Embryonic facial prominence (tissue), 1 donor: ENCODE data around the gene WDR37.
"Not testable (repeated sequence)": the region's sequence is repeated elsewhere in the genome, so short reads cannot be mapped to it uniquely, and the experiment has no call there.

Experiments used
- DNase-seq: peaks from one replicate; pipeline ENCODE4 v3.0.0-alpha.2; 2016; ENCODE audit errors: extremely low spot score

Gene WDR37

DNA sequence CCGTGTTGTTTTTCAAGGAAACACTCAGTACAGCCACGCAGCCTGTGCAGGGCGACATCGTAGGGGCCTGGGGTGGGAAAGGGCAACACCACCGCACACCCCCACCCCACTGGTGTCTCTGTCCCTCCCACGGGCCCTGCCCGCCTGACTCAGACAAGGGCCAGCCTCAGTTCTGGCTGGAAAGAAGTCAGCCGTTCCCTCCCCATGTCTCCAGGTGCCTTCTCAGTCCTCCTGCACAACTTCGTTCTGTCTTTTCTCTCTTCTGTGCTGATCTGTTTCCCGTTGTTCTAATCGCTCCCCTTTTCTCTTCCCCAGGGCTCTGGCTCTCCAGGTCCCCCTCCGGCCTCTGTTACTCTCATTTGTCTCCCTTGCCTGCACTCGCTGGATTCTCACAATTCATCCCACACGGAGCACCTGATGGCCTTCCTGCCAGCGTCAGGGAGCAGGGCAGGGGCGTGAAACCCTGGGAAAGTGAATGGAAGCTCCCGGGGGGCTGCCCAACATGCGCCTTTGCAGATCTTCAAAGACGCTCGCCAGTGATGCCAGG lies 97.7 kb downstream of the WDR37 start:
- DNase-seq, result no peak

DNA sequence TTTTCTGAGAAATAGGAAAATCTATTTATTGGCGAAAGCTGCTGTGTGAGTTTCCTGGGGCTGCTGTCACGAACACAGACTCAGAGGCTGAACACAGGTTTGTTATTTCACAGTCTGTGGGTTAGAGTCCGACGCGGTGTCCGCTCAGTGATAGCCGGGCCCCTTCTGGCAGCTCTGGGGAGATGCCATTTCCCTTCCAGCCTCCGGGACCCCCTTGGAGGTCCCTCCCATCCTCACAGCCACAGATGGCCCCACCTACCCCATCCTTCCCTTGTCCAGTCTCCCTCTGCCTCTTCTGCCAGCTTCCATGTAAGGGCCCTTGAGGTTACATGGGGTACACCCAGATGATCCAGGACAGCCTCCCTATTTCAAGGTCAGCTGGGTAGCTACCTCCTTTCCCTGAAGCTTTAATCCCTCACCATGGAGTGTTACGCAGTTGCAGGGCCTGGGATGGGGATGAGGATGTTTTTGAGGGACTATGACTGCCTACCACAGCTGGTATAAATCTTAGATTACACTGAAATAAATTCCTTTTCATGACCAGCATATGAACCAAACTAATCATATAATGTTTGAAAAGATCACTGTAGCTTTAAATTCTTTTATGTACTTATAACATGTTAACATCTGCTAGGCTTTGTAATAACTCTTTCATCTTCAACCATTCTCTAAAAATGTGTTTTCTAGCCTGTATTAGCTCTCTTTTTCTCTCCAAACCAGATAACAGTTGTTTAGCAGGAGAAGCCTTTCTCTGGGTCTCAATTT lies 98.5 kb downstream of the WDR37 start:
- DNase-seq, result no peak

DNA sequence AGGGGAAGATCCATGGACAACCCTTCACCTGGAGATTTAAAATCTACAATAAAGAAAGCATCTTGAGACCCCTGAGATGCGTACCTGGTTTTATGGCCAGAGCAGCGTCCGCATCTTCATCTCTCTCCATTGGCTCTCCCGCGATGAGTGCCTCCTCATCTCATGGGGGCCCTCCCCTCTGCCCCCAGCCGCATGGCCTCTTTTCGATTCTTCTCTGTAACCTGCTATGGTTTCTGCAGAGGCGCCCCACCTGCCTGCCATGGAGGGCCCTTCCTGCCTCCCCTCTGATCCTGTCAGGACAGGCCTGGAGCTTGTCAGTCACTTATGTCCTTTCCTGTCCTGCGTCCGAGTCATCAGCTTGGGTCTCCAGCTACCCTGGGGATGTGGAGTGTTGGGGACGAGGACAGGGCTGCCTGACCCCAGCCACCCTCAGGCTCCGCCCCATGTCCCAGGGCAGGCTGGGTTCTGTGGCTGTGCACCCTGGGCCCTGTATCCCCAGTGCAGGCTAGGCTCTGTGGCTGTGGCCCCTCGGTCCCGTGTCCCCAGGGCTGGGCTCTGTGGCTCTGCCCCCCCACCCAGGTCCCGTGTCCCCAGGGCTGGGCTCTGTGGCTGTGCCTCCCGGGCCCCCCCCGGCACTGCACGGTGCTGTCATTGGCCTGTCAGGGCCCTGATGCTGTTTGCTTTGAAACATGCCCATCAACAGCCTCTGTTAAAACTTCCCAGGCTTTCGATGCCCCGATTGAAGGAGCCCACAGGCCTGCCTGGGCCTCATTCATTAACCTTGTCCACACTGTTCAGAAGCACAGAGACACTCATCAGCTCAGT lies 99.8 kb downstream of the WDR37 start:
- no peak for DNase-seq

DNA sequence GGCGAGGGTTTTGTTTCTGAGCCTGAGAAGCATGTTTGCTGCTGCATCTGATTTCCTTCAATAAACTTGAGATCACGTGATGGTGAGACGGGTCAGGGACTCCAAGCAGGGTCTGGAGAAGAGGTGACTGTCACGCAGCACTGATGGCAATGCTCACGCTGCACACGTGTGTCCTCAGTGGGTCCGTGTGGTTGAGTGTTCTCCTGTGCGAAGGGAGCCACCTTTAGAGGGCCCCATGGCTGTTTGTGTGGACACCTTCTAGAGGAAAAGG lies 100.4 kb downstream of the WDR37 start:
- DNase-seq, result no peak

DNA sequence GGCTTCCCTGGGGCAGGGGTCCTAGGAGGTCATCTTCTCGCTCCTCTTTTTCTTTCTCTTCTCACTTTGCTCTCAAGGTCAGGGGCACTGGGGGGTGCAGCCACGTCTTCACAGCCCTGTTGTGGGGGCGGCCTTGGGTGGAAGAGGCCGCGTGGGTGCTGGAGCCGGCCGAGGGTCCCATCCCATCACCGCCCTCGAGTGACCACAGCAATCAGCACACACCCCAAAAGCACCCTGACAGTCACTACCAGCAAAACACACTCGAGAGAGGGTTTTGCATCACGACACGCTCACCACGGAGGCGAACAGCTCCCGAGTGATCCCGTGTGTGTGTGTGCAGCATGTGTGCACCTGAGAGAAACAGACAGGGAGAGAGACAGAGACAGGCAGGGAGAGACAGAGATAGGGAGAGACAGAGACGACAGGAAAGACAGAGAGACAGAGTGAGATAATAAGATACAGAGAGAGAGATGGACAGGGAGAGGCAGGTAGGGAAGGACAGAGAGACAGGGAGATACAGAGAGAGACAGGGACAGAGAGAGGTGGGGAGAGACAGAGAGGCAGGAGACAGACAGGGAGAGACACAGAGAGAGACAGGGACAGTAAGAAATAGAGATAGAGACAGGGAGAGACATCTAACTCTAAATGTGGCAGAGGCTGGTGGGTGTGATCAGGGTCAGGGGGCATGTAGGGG lies 100.9 kb downstream of the WDR37 start:
- DNase-seq, result no peak

DNA sequence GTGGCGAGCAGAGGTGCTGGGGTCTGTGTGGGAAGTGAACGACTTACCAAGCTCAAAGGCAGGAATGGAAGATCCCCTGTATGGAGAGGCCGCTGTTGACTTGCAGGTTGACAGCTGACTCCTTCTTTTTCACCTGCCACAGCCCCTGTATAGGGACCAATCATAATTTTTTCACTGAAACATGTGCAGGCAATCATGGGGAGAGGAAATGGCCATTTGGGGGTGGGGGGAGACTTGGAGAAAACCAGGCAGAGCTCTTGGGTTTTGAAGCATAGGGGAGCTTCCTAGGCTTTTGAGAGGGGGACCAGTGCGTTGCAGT lies 101.4 kb downstream of the WDR37 start:
- no peak for DNase-seq

DNA sequence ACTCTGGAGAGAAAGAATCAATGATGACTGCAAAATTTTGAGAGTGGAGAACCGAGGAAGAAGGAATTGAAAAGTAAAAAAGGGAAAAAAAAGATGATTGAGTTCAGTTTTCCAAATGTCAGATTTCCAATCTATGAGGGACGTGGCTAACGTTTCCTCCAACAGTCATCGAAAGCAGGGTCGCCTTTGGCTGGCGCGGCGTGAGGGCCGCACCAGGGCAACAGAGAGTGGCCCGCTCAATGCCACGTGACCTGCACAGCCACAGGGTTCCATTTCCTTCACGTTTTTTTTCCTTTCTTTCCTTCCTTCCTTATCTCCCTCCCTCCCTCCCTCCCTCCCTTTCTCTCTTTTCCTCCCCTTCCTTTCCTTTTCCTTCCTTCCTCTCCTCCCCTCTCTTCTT lies 101.9 kb downstream of the WDR37 start:
- DNase-seq, result no peak

DNA sequence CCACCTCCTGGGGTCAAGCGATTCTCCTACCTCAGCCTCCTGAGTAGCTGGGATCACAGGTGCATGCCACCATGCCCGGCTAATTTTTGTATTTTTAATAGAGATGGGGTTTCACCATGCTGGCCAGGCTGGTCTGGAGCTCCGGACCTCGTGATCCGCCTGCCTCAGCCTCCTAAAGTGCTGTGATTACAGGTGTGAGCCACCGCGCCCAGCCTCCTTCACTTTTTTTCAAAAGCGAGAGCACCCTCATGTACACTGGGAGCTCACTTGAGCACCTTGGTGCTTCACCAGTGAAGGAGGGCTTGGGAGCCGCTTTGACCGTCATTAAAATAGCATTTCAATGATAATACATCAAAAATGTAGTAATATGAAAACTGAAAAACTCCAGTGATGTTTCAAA lies 102.4 kb downstream of the WDR37 start:
- DNase-seq, result not testable (repeated sequence)

DNA sequence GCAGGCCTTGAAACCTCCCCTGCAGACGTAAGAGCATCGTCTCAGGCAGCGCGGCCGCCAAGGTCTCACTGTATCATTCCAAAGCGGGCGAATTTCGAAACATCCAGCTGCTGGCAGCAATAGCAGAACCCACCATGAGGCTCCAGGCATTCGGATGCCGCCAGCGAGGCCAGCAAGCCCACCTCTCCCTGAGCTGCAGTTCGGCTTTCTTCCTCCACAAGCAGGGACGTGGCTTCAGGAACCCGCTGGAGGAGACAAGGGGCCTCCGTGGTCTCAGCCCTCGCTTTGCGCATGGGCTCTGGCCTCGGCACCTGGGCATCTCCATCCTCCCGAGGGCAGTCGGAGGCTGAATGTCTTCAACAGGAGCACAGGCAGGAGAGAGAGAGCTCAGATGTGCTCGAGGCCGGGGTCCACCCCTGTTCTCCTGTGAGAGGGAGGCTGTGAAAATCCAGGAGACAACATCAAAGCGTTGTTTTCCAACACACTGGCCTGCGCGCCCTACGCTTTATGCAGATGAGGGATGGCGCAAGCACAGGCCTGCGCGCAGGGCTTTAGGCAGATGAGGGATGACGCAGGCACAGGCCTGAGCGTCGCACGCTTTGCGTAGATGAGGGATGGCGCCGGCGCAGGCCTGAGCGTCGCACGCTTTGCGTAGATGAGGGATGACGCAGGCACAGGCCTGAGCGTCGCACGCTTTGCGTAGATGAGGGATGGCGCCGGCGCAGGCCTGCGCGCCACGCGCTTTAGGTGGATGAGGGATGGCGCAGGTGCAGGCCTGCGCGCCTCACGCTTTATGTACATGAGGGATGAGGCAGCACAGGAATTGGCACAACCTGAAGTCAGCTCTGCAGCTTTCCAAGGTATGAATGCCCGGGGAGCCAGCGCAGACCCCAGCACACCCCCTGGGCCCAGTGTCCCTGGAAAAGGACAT lies 103.2 kb downstream of the WDR37 start:
- no peak for DNase-seq

DNA sequence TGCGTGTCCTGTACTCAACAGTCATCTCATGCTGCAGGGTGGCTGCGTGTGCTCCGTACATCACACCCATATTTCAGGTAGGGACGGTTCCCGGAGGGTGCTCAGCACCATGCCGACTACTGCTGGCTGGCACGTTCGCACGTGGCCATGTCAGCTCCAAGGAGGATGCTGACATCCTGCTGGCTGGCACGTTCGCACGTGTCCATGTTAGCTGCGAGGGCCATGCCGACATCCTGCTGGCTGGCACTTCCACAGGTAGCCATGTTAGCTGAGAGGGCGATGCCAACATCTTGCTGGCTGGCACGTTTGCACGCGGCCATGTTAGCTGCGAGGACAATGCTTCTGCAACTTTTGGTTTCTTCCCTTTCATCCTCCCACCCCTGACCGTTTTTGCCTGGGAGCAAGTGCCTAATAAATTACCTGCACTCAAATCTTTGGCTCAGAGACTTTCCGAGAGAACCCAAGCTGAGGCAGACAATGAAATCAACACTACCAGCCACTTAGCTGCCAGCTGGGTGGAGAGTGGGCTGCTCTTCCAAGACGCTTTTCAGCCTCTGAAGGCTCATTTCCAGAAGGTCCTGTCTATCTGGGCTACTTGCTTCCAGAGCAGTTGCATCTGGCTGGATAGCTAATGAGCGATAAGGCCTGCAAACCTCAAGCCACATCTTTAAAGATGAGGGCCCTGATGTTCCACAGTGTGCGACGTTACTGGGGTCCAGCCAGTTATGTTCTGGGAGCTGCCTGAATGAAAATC lies 104.6 kb downstream of the WDR37 start:
- no peak for DNase-seq

DNA sequence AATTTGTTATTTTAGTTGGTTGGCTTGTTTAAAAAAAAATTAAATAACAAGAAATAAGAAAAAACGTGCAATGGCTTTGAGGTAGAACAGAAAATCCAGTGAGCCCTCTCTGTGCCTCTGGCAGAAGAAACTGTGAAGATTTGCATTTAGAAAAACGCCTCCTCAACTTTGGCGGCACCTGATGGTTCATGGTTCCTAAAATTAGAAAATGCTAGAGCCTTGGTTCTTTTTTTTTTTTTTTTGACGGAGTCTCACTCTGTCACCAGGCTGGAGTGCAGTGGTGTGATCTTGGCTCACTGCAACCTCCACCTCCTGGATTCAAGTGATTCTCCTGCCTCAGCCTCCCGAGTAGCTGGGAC lies 105.1 kb downstream of the WDR37 start:
- not testable (repeated sequence) for DNase-seq

DNA sequence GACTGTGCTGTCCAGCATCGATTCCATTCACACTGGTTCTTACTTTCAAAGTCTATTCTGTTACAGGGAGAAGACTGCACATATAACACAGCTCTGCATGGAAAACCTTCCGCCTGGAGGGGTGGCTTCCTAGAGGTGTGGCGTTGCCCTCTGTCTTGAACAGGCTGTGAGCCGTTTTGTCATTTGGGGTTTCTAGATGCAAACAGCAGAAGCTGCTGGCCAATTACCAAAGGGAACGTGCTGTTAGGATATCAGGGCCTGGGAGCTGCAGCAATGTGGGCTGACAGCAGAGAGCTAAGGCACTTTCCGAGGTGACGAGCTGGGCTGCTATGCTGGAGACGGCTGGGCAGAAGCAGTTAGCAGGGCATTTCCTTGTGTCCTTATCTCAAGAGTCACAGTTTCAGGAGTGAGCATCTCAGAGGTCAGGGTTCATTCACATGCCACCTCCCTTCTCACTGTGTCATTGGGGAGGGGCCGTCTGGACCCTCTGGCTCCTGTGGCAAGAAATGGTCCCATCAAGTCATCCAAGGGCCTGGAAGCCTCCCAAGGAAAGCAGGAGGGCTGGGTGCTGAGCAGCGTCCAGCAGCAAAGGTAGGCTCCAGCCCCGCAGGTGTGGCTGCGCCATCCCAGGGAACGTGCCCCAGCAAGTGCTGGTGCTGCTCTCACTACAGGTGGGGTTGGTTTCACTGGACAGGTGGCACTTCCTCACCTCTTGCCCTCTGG lies 106.5 kb downstream of the WDR37 start:
- no peak for DNase-seq

DNA sequence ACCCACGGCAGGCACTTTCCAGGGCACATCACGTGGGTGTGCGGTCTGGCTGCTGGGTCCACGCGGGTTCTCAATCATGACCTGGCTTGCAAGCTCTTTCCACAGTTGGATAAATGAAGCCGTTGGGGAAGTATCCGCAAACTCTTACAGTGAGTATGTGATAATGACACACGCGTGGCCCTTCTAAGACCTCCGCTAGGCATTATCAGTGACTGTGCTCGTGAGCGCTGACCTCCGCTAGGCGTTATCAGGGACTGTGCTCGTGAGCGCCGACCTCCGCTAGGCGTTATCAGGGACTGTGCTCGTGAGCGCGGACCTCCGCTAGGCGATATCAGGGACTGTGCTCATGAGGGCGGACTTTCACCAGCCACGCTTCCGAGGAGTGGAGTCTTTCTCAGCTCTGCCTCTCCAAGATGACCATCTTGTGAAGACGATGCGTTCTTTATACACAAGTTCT lies 107.0 kb downstream of the WDR37 start:
- no peak for DNase-seq

DNA sequence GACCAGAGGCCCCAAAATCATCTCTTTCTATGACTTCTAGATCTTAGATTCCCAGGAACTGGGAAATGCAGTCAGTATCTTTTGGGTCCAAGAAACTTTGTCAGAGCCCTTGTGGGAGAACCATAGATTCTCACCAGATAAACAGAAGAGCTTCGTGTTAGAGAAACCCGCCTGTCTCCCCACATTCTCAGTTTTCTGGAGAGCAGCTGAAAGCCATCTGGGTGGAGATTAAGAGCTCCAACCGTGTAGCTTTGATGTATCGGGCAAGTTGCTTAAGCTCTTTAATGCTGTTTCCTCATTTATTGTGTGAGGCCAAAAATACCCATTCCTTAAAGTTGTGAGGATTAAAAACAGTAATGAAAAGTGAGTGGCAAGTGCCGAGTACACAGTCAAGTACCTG lies 107.6 kb downstream of the WDR37 start:
- no peak for DNase-seq

DNA sequence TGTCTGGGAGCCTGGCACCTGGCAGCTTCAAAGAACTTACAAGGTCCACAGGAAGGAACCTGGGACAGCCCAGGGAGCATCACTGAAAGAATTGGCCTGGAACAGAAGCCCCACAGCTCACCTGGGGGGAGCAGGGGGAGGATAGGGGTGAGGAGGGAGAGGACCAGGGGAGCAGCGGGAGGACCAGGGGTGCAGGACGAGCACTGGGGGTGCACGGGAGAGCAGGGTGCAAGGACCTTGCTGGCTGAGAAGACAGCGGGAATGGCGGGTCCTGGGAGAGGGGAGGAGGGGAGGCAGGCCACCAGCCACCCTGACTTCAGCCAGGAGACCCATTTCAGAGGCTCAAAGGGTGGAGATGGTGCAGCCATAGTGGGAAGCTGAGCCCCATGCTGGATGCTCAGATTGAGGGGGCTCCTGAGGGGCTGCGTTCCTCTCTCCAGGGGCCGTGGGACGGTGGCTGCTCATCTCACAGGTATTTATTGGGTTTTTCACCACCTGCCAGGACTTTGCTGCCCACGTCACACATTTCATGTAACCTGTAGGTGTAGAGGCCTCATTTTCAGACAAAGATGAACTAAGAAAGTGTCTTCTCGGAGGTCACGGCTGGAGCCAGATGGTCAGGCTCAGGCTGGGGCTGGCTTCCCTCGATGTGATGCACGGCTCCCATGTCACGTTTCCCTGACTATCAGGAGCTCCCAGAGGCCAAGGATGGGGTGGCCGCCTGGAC lies 110.1 kb downstream of the WDR37 start:
- no peak for DNase-seq

DNA sequence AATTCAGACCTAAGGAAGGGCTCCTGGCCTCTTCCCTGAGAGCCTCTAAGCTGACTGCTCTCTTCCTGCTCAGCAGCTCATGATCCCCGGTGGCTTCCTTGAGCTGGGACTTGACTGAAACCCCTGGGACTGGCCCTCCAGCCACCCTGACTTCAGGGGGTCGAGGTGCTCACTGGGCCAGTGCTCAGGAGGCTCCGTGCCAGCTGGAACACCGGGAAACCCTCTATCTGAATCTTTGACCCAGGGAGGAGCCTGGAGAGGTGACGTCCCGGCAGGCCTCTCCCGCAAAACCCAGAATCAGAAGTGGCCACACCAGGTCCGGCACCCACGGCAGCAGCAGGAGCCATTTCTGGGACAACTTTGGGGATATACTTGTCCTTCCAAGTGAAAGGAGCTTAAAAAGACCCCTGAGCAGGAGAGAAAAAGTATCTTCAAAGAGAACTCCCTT lies 110.7 kb downstream of the WDR37 start:
- no peak for DNase-seq

DNA sequence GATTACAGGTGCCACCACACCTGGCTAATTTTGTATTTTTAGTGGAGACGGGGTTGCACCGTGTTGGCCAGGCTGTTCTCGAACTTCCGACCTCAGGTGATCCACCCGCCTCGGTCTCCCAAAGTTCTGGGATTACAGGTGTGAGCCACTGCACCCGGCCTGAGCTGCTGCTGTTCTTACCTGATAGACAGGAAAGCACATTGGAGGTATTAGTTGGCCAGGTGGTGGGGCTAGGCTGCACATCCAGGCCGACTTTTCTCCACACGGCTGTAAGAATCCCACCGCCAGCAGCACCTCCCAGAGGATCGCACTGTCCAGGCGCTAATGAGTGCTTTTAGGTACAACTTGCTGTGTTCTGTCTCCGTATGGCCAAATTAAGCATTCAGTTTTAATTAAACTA lies 112.6 kb downstream of the WDR37 start:
- DNase-seq, result no peak

DNA sequence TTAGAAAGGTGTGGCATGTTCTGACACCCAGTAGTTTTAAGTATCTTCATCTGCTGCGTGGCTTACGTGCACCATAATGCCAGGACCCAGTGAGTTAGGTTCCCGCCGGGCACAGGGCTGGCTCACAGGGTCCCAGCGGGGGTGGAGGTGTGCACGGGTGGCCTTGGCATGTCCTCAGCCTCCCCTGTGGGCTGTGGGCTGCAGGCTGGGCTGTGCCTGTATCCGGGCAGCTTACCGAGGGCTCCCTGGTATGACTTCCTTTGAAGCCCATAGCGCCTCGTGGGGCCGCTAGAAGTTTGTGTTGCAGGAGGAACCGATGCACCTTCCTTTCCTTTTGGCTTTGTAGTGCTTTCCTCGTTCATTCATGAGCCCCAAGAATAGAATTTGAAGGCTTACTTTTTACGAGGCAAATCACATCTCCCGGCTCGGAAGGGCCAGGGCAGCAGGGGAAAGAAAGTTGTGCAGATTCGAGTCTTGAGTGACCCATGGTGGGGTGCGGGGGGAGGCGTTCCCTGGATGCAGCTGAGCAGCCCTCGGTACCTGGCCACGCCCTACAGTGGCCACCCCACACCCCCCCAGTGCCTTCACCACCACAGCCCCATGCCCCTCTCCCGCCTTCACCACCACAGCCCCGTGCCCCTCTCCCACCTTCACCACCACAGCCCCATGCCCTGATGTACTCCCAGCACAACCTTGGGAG lies 113.2 kb downstream of the WDR37 start:
- DNase-seq, result no peak
